ENCODE data around the gene SNF8.

SNF8 gene

GRCh38 chr17:48905987-48906515 lies 38.6 kb downstream of the SNF8 start:
- DNase-seq = no peak
- TF ChIP-seq, protein P1, sequence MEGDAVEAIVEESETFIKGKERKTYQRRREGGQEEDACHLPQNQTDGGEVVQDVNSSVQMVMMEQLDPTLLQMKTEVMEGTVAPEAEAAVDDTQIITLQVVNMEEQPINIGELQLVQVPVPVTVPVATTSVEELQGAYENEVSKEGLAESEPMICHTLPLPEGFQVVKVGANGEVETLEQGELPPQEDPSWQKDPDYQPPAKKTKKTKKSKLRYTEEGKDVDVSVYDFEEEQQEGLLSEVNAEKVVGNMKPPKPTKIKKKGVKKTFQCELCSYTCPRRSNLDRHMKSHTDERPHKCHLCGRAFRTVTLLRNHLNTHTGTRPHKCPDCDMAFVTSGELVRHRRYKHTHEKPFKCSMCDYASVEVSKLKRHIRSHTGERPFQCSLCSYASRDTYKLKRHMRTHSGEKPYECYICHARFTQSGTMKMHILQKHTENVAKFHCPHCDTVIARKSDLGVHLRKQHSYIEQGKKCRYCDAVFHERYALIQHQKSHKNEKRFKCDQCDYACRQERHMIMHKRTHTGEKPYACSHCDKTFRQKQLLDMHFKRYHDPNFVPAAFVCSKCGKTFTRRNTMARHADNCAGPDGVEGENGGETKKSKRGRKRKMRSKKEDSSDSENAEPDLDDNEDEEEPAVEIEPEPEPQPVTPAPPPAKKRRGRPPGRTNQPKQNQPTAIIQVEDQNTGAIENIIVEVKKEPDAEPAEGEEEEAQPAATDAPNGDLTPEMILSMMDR (IDR thresholded peaks at IDR 0.05) = no peak
- Mint-ChIP-seq H3K4me3 (peak overlapping the region; percentile 28), H3K27ac (peak overlapping the region; percentile 42), H3K27me3 (ENCODE audit: low read depth, poor library complexity) (no peaks in the 10 kb centered on the region), H3K36me3 (ENCODE audit: low read depth) (peaks cover 1% of the 10 kb centered on the region), H3K9me3 (no peaks in the 10 kb centered on the region), H3K4me1 (peaks cover 35% of the 10 kb centered on the region)

- no peaks in the 10 kb centered on the region for H3K36me3 Mint-ChIP-seq (ENCODE audit: low read depth)
- H3K27me3 Mint-ChIP-seq (ENCODE audit: low read depth, poor library complexity) = no peaks in the 10 kb centered on the region
- TF ChIP-seq, protein P1 (IDR thresholded peaks at IDR 0.05) = no peak
- H3K4me1 Mint-ChIP-seq = peaks cover 19% of the 10 kb centered on the region
- H3K27ac Mint-ChIP-seq = no peak overlapping the region
- H3K9me3 Mint-ChIP-seq = no peaks in the 10 kb centered on the region
- no peak overlapping the region for H3K4me3 Mint-ChIP-seq
- no peak for DNase-seq
Observed at GRCh38 chr17:48904428-48904827, 40.2 kb downstream of the SNF8 start.

DNA sequence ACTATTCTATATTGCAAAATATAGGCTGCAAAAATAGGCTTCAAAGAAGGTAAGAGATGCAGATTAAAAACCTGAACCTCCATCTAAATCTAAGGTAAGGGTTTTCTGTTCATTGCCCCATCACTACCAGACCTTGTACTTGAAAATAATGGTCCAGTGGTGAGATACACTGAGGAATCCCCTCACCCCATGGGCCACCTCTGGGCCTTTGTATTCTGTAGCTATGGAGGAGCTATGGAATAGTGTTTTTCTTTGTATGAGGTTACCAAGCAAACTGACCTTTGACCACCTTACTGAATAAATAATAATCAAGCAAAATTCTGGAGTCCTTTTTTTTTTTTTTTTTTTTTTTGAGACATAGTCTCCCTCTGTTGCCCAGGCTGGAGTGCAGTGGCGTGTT lies 41.2 kb downstream of the SNF8 start:
- TF ChIP-seq, protein P1 (IDR thresholded peaks at IDR 0.05) = no peak
- Mint-ChIP-seq H3K4me1 (peaks cover 13% of the 10 kb centered on the region), H3K27me3 (ENCODE audit: low read depth, poor library complexity) (no peaks in the 10 kb centered on the region), H3K4me3 (no peak overlapping the region), H3K9me3 (no peaks in the 10 kb centered on the region), H3K27ac (no peak overlapping the region), H3K36me3 (ENCODE audit: low read depth) (peaks cover under 1% of the 10 kb centered on the region)
- no peak for DNase-seq

DNA sequence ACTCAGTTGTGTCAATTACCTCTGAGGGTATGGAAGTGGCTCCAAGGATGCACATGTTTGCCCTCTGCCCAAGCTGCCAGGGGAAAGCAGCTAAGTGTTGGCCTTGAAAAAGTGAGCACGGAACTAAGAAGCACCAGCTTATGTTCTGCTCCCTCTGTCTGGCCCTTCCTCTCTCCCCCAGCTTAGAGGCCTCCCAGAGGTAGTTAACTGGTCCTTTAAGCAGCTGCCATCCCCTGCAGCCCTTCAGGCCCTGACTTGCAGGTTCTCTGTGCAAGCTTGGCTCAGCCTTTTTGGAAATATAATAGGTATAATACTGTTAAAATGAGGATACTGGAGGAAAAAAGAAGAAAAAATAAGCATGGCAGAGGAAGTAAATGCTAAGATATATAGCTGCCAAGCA lies 43.4 kb downstream of the SNF8 start:
- TF ChIP-seq, protein P1 (IDR thresholded peaks at IDR 0.05) = no peak
- no peaks in the 10 kb centered on the region for H3K9me3 Mint-ChIP-seq
- DNase-seq = no peak
- no peak overlapping the region for H3K4me3 Mint-ChIP-seq
- peaks cover 10% of the 10 kb centered on the region for H3K36me3 Mint-ChIP-seq (ENCODE audit: low read depth)
- H3K4me1 Mint-ChIP-seq = peaks cover 5% of the 10 kb centered on the region
- H3K27ac Mint-ChIP-seq = no peak overlapping the region
- H3K27me3 Mint-ChIP-seq (ENCODE audit: low read depth, poor library complexity) = no peaks in the 10 kb centered on the region

GRCh38 chr17:48894886-48895285 lies 49.8 kb downstream of the SNF8 start:
- Mint-ChIP-seq H3K27me3 (ENCODE audit: low read depth, poor library complexity) (peaks cover 2% of the 10 kb centered on the region), H3K4me1 (peaks cover 30% of the 10 kb centered on the region), H3K36me3 (ENCODE audit: low read depth) (peaks cover 15% of the 10 kb centered on the region), H3K27ac (no peak overlapping the region), H3K9me3 (no peaks in the 10 kb centered on the region), H3K4me3 (no peak overlapping the region)
- DNase-seq = no peak
- TF ChIP-seq, protein P1 (IDR thresholded peaks at IDR 0.05) = no peak
